MM.1S (cell line): ENCODE measurements around the gene CCDC150.

Experiments
- DNase-seq: peaks from one replicate; pipeline ENCODE4 v3.0.0-alpha.2; 2015
- H2AFZ ChIP-seq: fragments of 300-600 bp; sonication (generic); 2 replicates; pipeline ENCODE4 v1.6.0; 2016; ENCODE audit warnings: antibody characterized with exemption, low read length
- H3F3A ChIP-seq: fragments of 300-600 bp; sonication (generic); 2 replicates; pipeline ENCODE4 v1.6.1; 2016; ENCODE audit warnings: mild to moderate bottlenecking, antibody characterized with exemption, low read length, moderate library complexity, mixed read lengths; ENCODE audit not compliant: insufficient read depth
- H3K27ac ChIP-seq: fragments of 300-600 bp; sonication (generic); 2 replicates; pipeline ENCODE4 v1.5.1; 2016; ENCODE audit warnings: mild to moderate bottlenecking, low read length
- H3K27me3 ChIP-seq: fragments of 300-600 bp; sonication (generic); replicated peaks from 2 replicates; pipeline ENCODE4 v1.6.0; 2016; ENCODE audit warnings: low read length; ENCODE audit not compliant: insufficient read depth
- H3K36me3 ChIP-seq: fragments of 300-600 bp; sonication (generic); replicated peaks from 2 replicates; pipeline ENCODE4 v1.6.1; 2016; ENCODE audit warnings: mild to moderate bottlenecking, low read length, mixed read lengths; ENCODE audit not compliant: insufficient read depth
- H3K4me1 ChIP-seq: fragments of 300-600 bp; sonication (generic); 2 replicates; pipeline ENCODE4 v1.6.1; 2016; ENCODE audit warnings: low read length, mixed read lengths
- H3K4me2 ChIP-seq: fragments of 300-600 bp; sonication (generic); 2 replicates; pipeline ENCODE4 v1.6.0; 2016; ENCODE audit warnings: low read depth, low read length
- H3K4me3 ChIP-seq: fragments of 300-600 bp; sonication (generic); 2 replicates; pipeline ENCODE4 v1.5.1; 2016; ENCODE audit warnings: low read length, mixed read lengths
- H3K79me2 ChIP-seq: fragments of 300-600 bp; sonication (generic); 2 replicates; pipeline ENCODE4 v1.6.1; 2016; ENCODE audit warnings: mixed run types, low read length, mixed read lengths
- H3K9ac ChIP-seq: fragments of 300-600 bp; sonication (generic); 2 replicates; pipeline ENCODE4 v1.6.1; 2016; ENCODE audit warnings: low read length, mixed read lengths
- H3K9me2 ChIP-seq: fragments of 300-600 bp; sonication (generic); replicated peaks from 2 replicates; pipeline ENCODE4 v1.6.1; 2016; ENCODE audit warnings: mild to moderate bottlenecking, low read length, mixed read lengths; ENCODE audit not compliant: insufficient read depth
- H3K9me3 ChIP-seq: fragments of 300-600 bp; sonication (generic); replicated peaks from 2 replicates; pipeline ENCODE4 v1.6.1; 2016; ENCODE audit warnings: mild to moderate bottlenecking, low read length, mixed read lengths; ENCODE audit not compliant: insufficient read depth
- H4K20me1 ChIP-seq: fragments of 300-600 bp; sonication (generic); 2 replicates; pipeline ENCODE4 v1.6.1; 2016; ENCODE audit warnings: mild to moderate bottlenecking, low read length, moderate library complexity, mixed read lengths; ENCODE audit not compliant: insufficient read depth
- CTCF ChIP-seq: fragments of 300-600 bp; sonication (generic); IDR thresholded peaks from 2 replicates; pipeline ENCODE4 v1.5.1; 2016; ENCODE audit warnings: antibody characterized with exemption, low read length, mixed read lengths
- EZH2 ChIP-seq: fragments of 300-600 bp; sonication (generic); optimal IDR thresholded peaks from 2 replicates; pipeline ENCODE3; 2017; ENCODE audit warnings: low read depth, mild to moderate bottlenecking, antibody characterized with exemption, low read length, mixed read lengths
- EZH2phosphoT487 ChIP-seq: fragments of 300-600 bp; sonication (generic); IDR thresholded peaks from 2 replicates; pipeline ENCODE4 v1.6.1; 2018; ENCODE audit warnings: antibody characterized with exemption, low read length

The CCDC150 gene

GRCh38 chr2:196649202-196649601, 9.7 kb downstream of the CCDC150 start:
- DNase-seq: no peak
- Histone ChIP-seq H3K9ac (no peak overlapping the region), H2AFZ (no peak overlapping the region), H4K20me1 (no peaks in the 10 kb centered on the region), H3K27ac (no peak overlapping the region), H3K4me2 (no peak overlapping the region), H3K36me3 (no peaks in the 10 kb centered on the region), H3K9me3 (peaks cover 8% of the 10 kb centered on the region; the same call in 1 of the 2 replicates), H3K9me2 (no peaks in the 10 kb centered on the region), H3F3A (no peaks in the 10 kb centered on the region; the same call in 1 of the 2 replicates), H3K4me1 (no peaks in the 10 kb centered on the region), H3K4me3 (no peak overlapping the region), H3K27me3 (no peaks in the 10 kb centered on the region), H3K79me2 (peaks cover 24% of the 10 kb centered on the region)
- TF ChIP-seq EZH2 (no peak), EZH2phosphoT487 (no peak), CTCF (no peak)

GRCh38 chr2:196651387-196652094, 12.0 kb downstream of the CCDC150 start:
- TF ChIP-seq EZH2phosphoT487: no peak
- no peak for TF ChIP-seq CTCF
- no peak for TF ChIP-seq EZH2

GRCh38 chr2:196652869-196653268, 13.4 kb downstream of the CCDC150 start:
- no peaks in the 10 kb centered on the region for H3K4me1 ChIP-seq
- no peaks in the 10 kb centered on the region for H3K27me3 ChIP-seq
- no peaks in the 10 kb centered on the region for H4K20me1 ChIP-seq
- H3K4me3 ChIP-seq: no peak overlapping the region
- H2AFZ ChIP-seq: no peak overlapping the region
- H3K9ac ChIP-seq: no peak overlapping the region
- peaks cover 8% of the 10 kb centered on the region; the same call in 1 of the 2 replicates for H3K9me3 ChIP-seq
- no peak for TF ChIP-seq EZH2phosphoT487
- TF ChIP-seq CTCF: no peak
- no peak for TF ChIP-seq EZH2
- H3K36me3 ChIP-seq: no peaks in the 10 kb centered on the region
- H3K9me2 ChIP-seq: no peaks in the 10 kb centered on the region
- no peak overlapping the region for H3K4me2 ChIP-seq
- no peak overlapping the region for H3K27ac ChIP-seq
- H3K79me2 ChIP-seq: peaks cover 23% of the 10 kb centered on the region
- no peak for DNase-seq
- H3F3A ChIP-seq: no peaks in the 10 kb centered on the region

More at GRCh38 chr2:196651387-196652094, 12.0 kb downstream of the CCDC150 start:
- no peak overlapping the region for H3K4me3 ChIP-seq
- no peak overlapping the region for H2AFZ ChIP-seq
- H3K27me3 ChIP-seq: no peaks in the 10 kb centered on the region
- no peak overlapping the region for H3K27ac ChIP-seq
- no peak overlapping the region for H3K9ac ChIP-seq
- no peaks in the 10 kb centered on the region for H3K36me3 ChIP-seq
- peaks cover 8% of the 10 kb centered on the region; the same call in 1 of the 2 replicates for H3K9me3 ChIP-seq
- DNase-seq: no peak
- H3K4me1 ChIP-seq: no peaks in the 10 kb centered on the region
- no peaks in the 10 kb centered on the region; the same call in 1 of the 2 replicates for H3F3A ChIP-seq
- H4K20me1 ChIP-seq: no peaks in the 10 kb centered on the region
- peaks cover 23% of the 10 kb centered on the region for H3K79me2 ChIP-seq
- H3K9me2 ChIP-seq: no peaks in the 10 kb centered on the region
- H3K4me2 ChIP-seq: no peak overlapping the region
